BJ (cell line): ENCODE results near the gene ZNF275. TPM values are rescaled to one million over a fixed set of nuclear protein-coding genes. Genes with fewer than 3 reads are reported as not detected.
"Not testable (repeated sequence)": the region's sequence is repeated elsewhere in the genome, so short reads cannot be mapped to it uniquely, and the experiment has no call there.

Experiments used
- CTCF ChIA-PET: fragments of 350-600 bp; formaldehyde crosslinking; extraction: SDS; loops from one replicate; lab custom pipeline; 2021; ENCODE audit warnings: antibody characterized with exemption, inconsistent platforms; lab: Yijun Ruan, JAX
- POLR2A ChIA-PET: fragments of 300-600 bp; sonication (Branson Sonifier 250); formaldehyde crosslinking; extraction: SDS; loops from one replicate; lab custom pipeline; 2021; ENCODE audit warnings: antibody characterized with exemption; lab: Charles Lee
- DNase-seq: peaks from one replicate; pipeline ENCODE4 v3.0.0-alpha.2; 2011; ENCODE audit warnings: low read depth
- H3K27me3 ChIP-seq: 2 replicates; pipeline ENCODE4 v1.6.0; 2011; ENCODE audit warnings: low read length; ENCODE audit not compliant: control insufficient read depth, insufficient read depth
- H3K36me3 ChIP-seq: 2 replicates; pipeline ENCODE4 v1.5.1; 2011; ENCODE audit warnings: low read length; ENCODE audit not compliant: control insufficient read depth, insufficient read depth
- H3K4me3 ChIP-seq: 2 replicates; pipeline ENCODE4 v1.5.1; 2011; ENCODE audit warnings: low read depth, mild to moderate bottlenecking, control low read depth, low read length
- CTCF ChIP-seq: IDR thresholded peaks from 2 replicates; pipeline ENCODE4 v1.5.1; 2011; ENCODE audit warnings: low read depth, mild to moderate bottlenecking, control low read depth, inconsistent platforms, low read length, moderate library complexity; ENCODE audit not compliant: insufficient read depth
- polyA minus RNA-seq: library from RNA; depleted of rRNA, polyadenylated mRNA; stranded (reverse); fragments of >200 nt; gene quantifications from 2 replicates; pipeline ENCODE4 v1.2.3, GENCODE V29; 2011; rRNA and poly(A)+ RNA removed
- polyA plus RNA-seq: library from polyadenylated mRNA; depleted of rRNA; stranded (reverse); fragments of >200 nt; gene quantifications from 2 replicates; pipeline ENCODE4 v1.2.3, GENCODE V29; 2011; rRNA removed

Gene ZNF275
- 12.0 and 13.2 TPM in 2 replicates for polyA plus RNA-seq
- 15.8 and 18.5 TPM in 2 replicates for polyA minus RNA-seq

DNA sequence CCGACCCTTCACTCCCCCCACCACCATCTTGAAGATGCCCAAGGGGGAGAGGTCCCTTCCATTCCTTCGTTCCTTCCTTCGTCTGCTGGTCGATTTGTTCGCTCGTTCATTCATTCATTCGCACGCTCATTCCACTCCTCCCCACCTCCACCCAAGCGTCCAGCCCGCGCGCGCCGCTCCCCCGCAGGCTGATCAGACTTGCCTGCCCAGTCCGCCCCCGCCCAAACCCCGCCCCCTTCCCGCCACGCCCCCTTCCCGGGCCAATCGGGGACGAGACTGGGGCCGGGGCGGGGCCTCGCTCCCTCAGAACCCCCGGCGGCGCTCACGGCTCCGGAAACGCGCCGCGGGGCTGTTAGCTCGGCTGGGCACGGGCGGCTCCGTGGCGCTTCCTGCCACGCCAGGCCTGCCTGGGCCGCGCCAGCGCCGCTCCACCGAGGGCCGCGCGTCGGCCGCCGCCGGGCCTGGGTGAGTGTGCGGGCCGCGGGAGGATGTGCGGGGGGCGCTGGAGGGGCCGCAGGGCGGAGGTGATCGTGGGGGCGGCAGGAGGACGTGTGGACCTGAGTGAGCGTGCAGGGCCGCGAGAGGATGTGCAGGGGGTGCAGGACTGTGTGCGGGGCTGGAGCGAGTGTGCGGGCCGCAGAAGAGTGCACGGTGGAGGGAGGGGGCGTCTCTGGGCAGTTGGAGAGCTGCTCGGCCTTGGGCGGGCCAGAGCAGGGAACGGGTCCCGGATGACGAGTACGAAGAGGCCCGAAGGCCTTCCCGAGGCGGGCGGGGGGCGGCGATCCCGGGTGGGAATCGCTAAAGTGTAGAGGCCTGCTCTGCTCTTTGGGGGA lies at the start of gene ZNF275:
ZNF275 (plus strand) TSS at position 333 of the 833 bp plus-strand sequence. CDS start 2,527 bp downstream, outside the sequence.
- no peaks in the 10 kb centered on the region for H3K27me3 ChIP-seq
- peak; percentile 8 for DNase-seq
- peak within 1 kb of the TSS; percentile 86 for H3K4me3 ChIP-seq
- CTCF ChIA-PET, result interaction anchor here (0.9 to 1.3 kb wide), 2 partner anchors 126 to 127 kb away, joined by 3 read pairs; no protein-coding TSS in a partner anchor
- POLR2A ChIA-PET, result interaction anchor here (0.6 kb wide), 1 partner anchor 107 kb away, joined by 3 read pairs; no protein-coding TSS in a partner anchor
- no peaks in the 10 kb centered on the region; the same call in 1 of the 2 replicates for H3K36me3 ChIP-seq
- no peak for TF ChIP-seq CTCF

GRCh38 chrX:153285678-153286077 lies 48.3 kb upstream of the ZNF275 start:
- POLR2A ChIA-PET, result not testable (repeated sequence)

DNA sequence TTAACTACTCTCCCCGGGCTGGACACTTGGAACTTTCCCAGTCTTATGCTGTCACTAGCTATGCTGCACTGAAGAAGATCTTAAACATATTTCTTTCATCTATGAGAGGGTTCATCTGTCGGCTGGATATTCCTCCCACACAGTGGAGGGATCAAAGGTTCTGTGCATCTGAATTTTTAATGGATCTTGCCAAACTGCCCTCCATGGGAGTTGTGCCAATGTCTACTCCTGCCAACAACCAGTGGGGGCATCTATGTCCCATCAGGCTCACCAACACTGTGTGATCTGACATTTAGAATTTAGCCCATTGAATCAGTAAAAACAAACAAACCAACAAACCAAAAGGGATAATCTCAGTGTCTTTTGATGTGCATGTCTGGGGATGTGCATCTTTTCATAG lies 45.1 kb upstream of the ZNF275 start:
- CTCF ChIA-PET, H3K27me3 ChIP-seq, POLR2A ChIA-PET, H3K36me3 ChIP-seq, H3K4me3 ChIP-seq, DNase-seq: not testable (repeated sequence)

More at GRCh38 chrX:153285678-153286077, 48.3 kb upstream of the ZNF275 start:
- CTCF ChIA-PET, DNase-seq, H3K4me3 ChIP-seq, H3K36me3 ChIP-seq, H3K27me3 ChIP-seq: not testable (repeated sequence)

GRCh38 chrX:153293485-153294071 lies 40.4 kb upstream of the ZNF275 start:
- H3K4me3 ChIP-seq, H3K36me3 ChIP-seq, CTCF ChIA-PET, H3K27me3 ChIP-seq, DNase-seq, POLR2A ChIA-PET: not testable (repeated sequence)

DNA sequence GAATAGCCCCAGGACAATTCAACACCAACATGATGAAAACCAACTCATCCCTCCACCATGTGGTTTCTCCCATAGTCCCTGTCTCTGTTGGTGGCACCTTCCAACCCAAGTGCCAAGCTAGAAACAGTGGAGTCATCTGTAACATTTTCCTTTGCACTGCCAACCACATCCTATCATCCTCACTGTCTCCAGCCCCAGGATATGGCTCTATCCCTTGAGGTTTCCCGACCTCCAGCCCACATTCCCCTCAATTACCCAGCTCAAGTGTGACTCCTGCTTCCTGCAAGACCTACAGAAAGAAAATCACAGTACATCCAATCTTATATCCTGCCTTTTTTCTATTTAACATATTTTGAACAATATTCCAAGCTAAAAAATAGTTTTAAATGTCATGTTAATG lies 36.6 kb upstream of the ZNF275 start:
- no peak for DNase-seq
- Histone ChIP-seq H3K36me3 (no peaks in the 10 kb centered on the region), H3K4me3 (no peak overlapping the region), H3K27me3 (no peaks in the 10 kb centered on the region)
- ChIA-PET CTCF (no interaction called here), POLR2A (no interaction called here)
- no peak for TF ChIP-seq CTCF

GRCh38 chrX:153299855-153300254 lies 34.1 kb upstream of the ZNF275 start:
- H3K36me3 ChIP-seq, result no peaks in the 10 kb centered on the region
- DNase-seq, result no peak
- ChIA-PET POLR2A (no interaction called here), CTCF (no interaction called here)
- no peak overlapping the region for H3K4me3 ChIP-seq
- TF ChIP-seq CTCF, result no peak
- H3K27me3 ChIP-seq, result peaks cover 2% of the 10 kb centered on the region; the same call in 1 of the 2 replicates
